SK-N-DZ (cell line): ENCODE results near the gene GMDS.

Experiments
- DNase-seq: peaks from one replicate; pipeline ENCODE4 v3.0.0-alpha.2; 2015; ENCODE audit warnings: low spot score

Gene GMDS

GRCh38 chr6:1987640-1988039, 257.8 kb downstream of the GMDS start:
- no peak for DNase-seq

GRCh38 chr6:1986454-1987243, 258.8 kb downstream of the GMDS start:
- no peak for DNase-seq

- DNase-seq, result no peak
Measured at GRCh38 chr6:1984346-1984994, 260.9 kb downstream of the GMDS start.

- DNase-seq, result no peak
Measured at GRCh38 chr6:1983850-1984249, 261.6 kb downstream of the GMDS start.

- no peak for DNase-seq
Measured at GRCh38 chr6:1972962-1973361, 272.4 kb downstream of the GMDS start.

- DNase-seq, result no peak
Measured at GRCh38 chr6:1971612-1972011, 273.8 kb downstream of the GMDS start.

GRCh38 chr6:1970151-1970561, 275.2 kb downstream of the GMDS start:
- DNase-seq, result no peak

GRCh38 chr6:1966713-1967112, 278.7 kb downstream of the GMDS start:
- no peak for DNase-seq

GRCh38 chr6:1965596-1966224, 279.7 kb downstream of the GMDS start:
- no peak for DNase-seq

GRCh38 chr6:1963596-1963995, 281.8 kb downstream of the GMDS start:
- DNase-seq, result no peak

- no peak for DNase-seq
Measured at GRCh38 chr6:1962201-1962600, 283.2 kb downstream of the GMDS start.

GRCh38 chr6:1960486-1961142, 284.8 kb downstream of the GMDS start:
- DNase-seq, result no peak

GRCh38 chr6:1958257-1958656, 287.1 kb downstream of the GMDS start:
- DNase-seq, result no peak

- DNase-seq, result no peak
Measured at GRCh38 chr6:1957746-1958145, 287.7 kb downstream of the GMDS start.

- DNase-seq, result no peak
Measured at GRCh38 chr6:1952740-1953360, 292.6 kb downstream of the GMDS start.

GRCh38 chr6:1950631-1951030, 294.8 kb downstream of the GMDS start:
- DNase-seq, result no peak

GRCh38 chr6:1949538-1949937, 295.9 kb downstream of the GMDS start:
- DNase-seq, result no peak

GRCh38 chr6:1947922-1948321, 297.5 kb downstream of the GMDS start:
- DNase-seq, result no peak

GRCh38 chr6:1946583-1946982, 298.8 kb downstream of the GMDS start:
- DNase-seq, result no peak

GRCh38 chr6:1945235-1945832, 300.1 kb downstream of the GMDS start:
- no peak for DNase-seq

- no peak for DNase-seq
Measured at GRCh38 chr6:1942834-1943233, 302.6 kb downstream of the GMDS start.
